HepG2 (cell line): ENCODE results near the gene SLC29A1. TPM values are rescaled to one million over a fixed set of nuclear protein-coding genes. Genes with fewer than 3 reads are reported as not detected.
A peak's percentile ranks its signal among the peaks of the same experiment; 100 is the strongest.

ENCODE experiments used
- ATAC-seq: fragments of 200-7000 bp; cut with Tn5 transposase; 3 replicates; pipeline ENCODE4 v1.9.1; 2020; ENCODE audit warnings: mild to moderate bottlenecking, moderate library complexity
- BruUV-seq: library from RNA; stranded (reverse); fragments of 400-500 nt; replicated peaks from 2 replicates; lab custom pipeline; 2021; lab: Mats Ljungman, UMichigan
- CTCF ChIA-PET: fragments of 300-600 bp; formaldehyde crosslinking; extraction: SDS; loops from one replicate; lab custom pipeline; 2021; ENCODE audit warnings: low total read pairs, inconsistent platforms, low intra/inter-chr PET ratio; lab: Yijun Ruan, JAX
- POLR2A ChIA-PET: fragments of 350-600 bp; sonication (Branson Sonifier 250); formaldehyde crosslinking; loops from one replicate; lab custom pipeline; 2020; ENCODE audit warnings: antibody characterized with exemption, inconsistent platforms; lab: Yijun Ruan, JAX
- DNase-seq: peaks from one replicate; pipeline ENCODE4 v3.0.0-alpha.2; 2015; ENCODE audit warnings: low spot score
- FAIRE-seq: peaks from 3 replicates; lab custom pipeline; 2011; peaks lifted over from hg19 to GRCh38; lab: Jason Lieb, UNC
- H2AFZ ChIP-seq: one replicate; pipeline ENCODE4 v1.6.1; 2011; ENCODE audit warnings: low read length, inconsistent platforms
- H3K27ac ChIP-seq: fragments of 300-600 bp; 3 replicates; pipeline ENCODE4 v1.8.0; 2011; ENCODE audit warnings: mixed run types, mild to moderate bottlenecking, mixed read lengths, low read length, inconsistent platforms; ENCODE audit not compliant: insufficient read depth; ENCODE audit errors: extremely low read length
- H3K27me3 ChIP-seq, 2 experiments: fragments of 200-600 bp in 1 of 2; 2 replicates in 1 of 2; 3 replicates in 1 of 2; pipeline versions ENCODE4 v1.6.0 to v1.8.0; 2011; ENCODE audit warnings: low read length in 2 of 2, mild to moderate bottlenecking in 2 of 2, moderate library complexity in 2 of 2, inconsistent platforms in 1 of 2; ENCODE audit not compliant: insufficient read depth in 2 of 2, control insufficient read depth in 1 of 2
- H3K36me3 ChIP-seq, 2 experiments: fragments of 200-600 bp in 1 of 2; replicated peaks in 1 of 2; 2 replicates in 1 of 2; 3 replicates in 1 of 2; pipeline versions ENCODE4 v1.5.1 to v1.8.0; 2011; ENCODE audit warnings: low read length in 2 of 2, inconsistent platforms in 1 of 2; ENCODE audit not compliant: insufficient read depth in 2 of 2, control insufficient read depth in 1 of 2
- H3K4me1 ChIP-seq: 2 replicates; pipeline ENCODE4 v1.5.1; 2012; ENCODE audit warnings: low read length, inconsistent platforms; ENCODE audit not compliant: insufficient read depth
- H3K4me2 ChIP-seq: 2 replicates; pipeline ENCODE4 v1.6.0; 2011; ENCODE audit warnings: low read depth, low read length, inconsistent platforms
- H3K4me3 ChIP-seq, 3 experiments: fragments of 200-600 bp in 1 of 3; sonication (generic), shearing (Covaris generic) in 1 of 3; replicated peaks in 1 of 3; 2 replicates each; pipeline ENCODE4 v1.5.1; 2011 to 2016; ENCODE audit warnings: low read length in 3 of 3, inconsistent platforms in 2 of 3, low read depth in 2 of 3, mild to moderate bottlenecking in 2 of 3, control low read depth in 1 of 3, mixed read lengths in 1 of 3; ENCODE audit not compliant: insufficient read depth in 1 of 3
- H3K79me2 ChIP-seq: one replicate; pipeline ENCODE4 v1.6.1; 2011; ENCODE audit warnings: low read length, inconsistent platforms; ENCODE audit not compliant: insufficient read depth
- H3K9ac ChIP-seq: 2 replicates; pipeline ENCODE4 v1.6.0; 2011; ENCODE audit warnings: mild to moderate bottlenecking, low read depth, low read length, inconsistent platforms; ENCODE audit not compliant: insufficient read depth
- H3K9me3 ChIP-seq: 2 replicates; pipeline ENCODE4 v1.5.1; 2012; ENCODE audit warnings: mild to moderate bottlenecking, low read length
- H4K20me1 ChIP-seq: 2 replicates; pipeline ENCODE4 v1.6.0; 2011; ENCODE audit warnings: inconsistent platforms, mild to moderate bottlenecking, low read length, moderate library complexity; ENCODE audit not compliant: insufficient read depth
- ELF1 ChIP-seq: sonication (generic); formaldehyde crosslinking; IDR thresholded peaks from 2 replicates; pipeline ENCODE4 v1.4.0; 2020; ENCODE audit warnings: missing genetic modification reagents
- ELF3 ChIP-seq: IDR thresholded peaks from 2 replicates; pipeline ENCODE4 v1.6.1; 2016; ENCODE audit warnings: missing genetic modification reagents, missing compliant biosample characterization
- FOSL2 ChIP-seq: sonication (generic); formaldehyde crosslinking; IDR thresholded peaks from 2 replicates; pipeline ENCODE4 v1.4.0; 2020; ENCODE audit warnings: missing genetic modification reagents
- GATAD2A ChIP-seq: IDR thresholded peaks from 2 replicates; pipeline ENCODE4 v1.6.1; 2016
- HIC2 ChIP-seq: sonication (generic); formaldehyde crosslinking; IDR thresholded peaks from 2 replicates; pipeline ENCODE4 v1.9.0; 2022; ENCODE audit warnings: low read depth, missing genetic modification reagents
- HOXA3 ChIP-seq: sonication (generic); formaldehyde crosslinking; IDR thresholded peaks from 2 replicates; pipeline ENCODE4 v1.5.0; 2020; ENCODE audit warnings: missing genetic modification reagents
- MXD4 ChIP-seq: IDR thresholded peaks from 2 replicates; pipeline ENCODE4 v1.6.1; 2016; ENCODE audit warnings: mild to moderate bottlenecking, missing biosample characterization, missing genetic modification reagents
- NR2F2 ChIP-seq: IDR thresholded peaks from 2 replicates; pipeline ENCODE4 v1.6.1; 2012; ENCODE audit warnings: low read depth, inconsistent platforms, borderline replicate concordance
- POLR2AphosphoS2 ChIP-seq: IDR thresholded peaks from 2 replicates; pipeline ENCODE4 v1.6.1; 2011; ENCODE audit warnings: low read depth, low read length, improper control_type of control experiment
- RXRA ChIP-seq: sonication (generic); formaldehyde crosslinking; IDR thresholded peaks from 2 replicates; pipeline ENCODE4 v1.5.1; 2020; ENCODE audit warnings: missing genetic modification reagents
- RXRB ChIP-seq: IDR thresholded peaks from 2 replicates; pipeline ENCODE4 v1.6.1; 2016; ENCODE audit warnings: borderline replicate concordance, missing genetic modification reagents, missing compliant biosample characterization
- TEAD3 ChIP-seq: optimal IDR thresholded peaks from 2 replicates; pipeline ENCODE3; 2016; ENCODE audit warnings: borderline replicate concordance
- TFE3 ChIP-seq: IDR thresholded peaks from 2 replicates; pipeline ENCODE4 v1.6.1; 2016
- ZMYM2 ChIP-seq: sonication (generic); formaldehyde crosslinking; IDR thresholded peaks from 2 replicates; pipeline ENCODE4 v1.8.0; 2022; ENCODE audit warnings: mild to moderate bottlenecking, missing genetic modification reagents
- ZNF275 ChIP-seq: sonication (generic); formaldehyde crosslinking; IDR thresholded peaks from 2 replicates; pipeline ENCODE4 v1.8.0; 2022; ENCODE audit warnings: missing genetic modification reagents, mild to moderate bottlenecking, inconsistent platforms, borderline replicate concordance
- WGBS: methylation state at CpG from one replicate; pipeline ENCODE4 v1.1.6; 2017; ENCODE audit warnings: low lambda C conversion rate; 5-methylcytosine and 5-hydroxymethylcytosine counted together
- in situ Hi-C: cut with HindIII; loops from 2 replicates; pipeline ENCODE4 v1.10.0; 2017; ENCODE audit warnings: low pct_unique_long_range_greater_than_20kb; ENCODE audit not compliant: extremely low pct_ligation_motif_present
- intact Hi-C: fragments of 100-400 bp; cut with micrococcal nuclease; formaldehyde crosslinking; loops from one replicate; pipeline ENCODE4 v1.10.0; 2022; ENCODE audit not compliant: unreplicated experiment
- polyA plus RNA-seq, 8 experiments: library from polyadenylated mRNA; depleted of rRNA in 3 of 8; stranded (reverse) in 7 of 8; unstranded in 1 of 8; fragments of >200 nt; fragmentation: Illumina TruSeq in 4 of 8; extraction: Trizol in 4 of 8; gene quantifications; 2 replicates each; pipeline versions ENCODE4 v1.2.1 to v1.2.3, GENCODE V29; 2011 to 2016; ENCODE audit warnings: low read depth in 4 of 8, missing spikeins in 1 of 8, mixed read lengths in 1 of 8; ENCODE audit not compliant: insufficient read depth in 1 of 8
- total RNA-seq, 5 experiments: library from RNA; depleted of rRNA; stranded (reverse); fragments of >200 nt; fragmentation: Illumina TruSeq; extraction: Trizol; gene quantifications; 2 replicates each; pipeline ENCODE4 v1.2.3, GENCODE V29; 2016; ENCODE audit warnings: low read depth in 1 of 5

Gene SLC29A1
- total and polyA plus RNA-seq, 2 of the 13 experiments (the other 11 are each of a cell fraction or from before 2014, with no cell fraction given), result 43.2 to 106 TPM

DNA sequence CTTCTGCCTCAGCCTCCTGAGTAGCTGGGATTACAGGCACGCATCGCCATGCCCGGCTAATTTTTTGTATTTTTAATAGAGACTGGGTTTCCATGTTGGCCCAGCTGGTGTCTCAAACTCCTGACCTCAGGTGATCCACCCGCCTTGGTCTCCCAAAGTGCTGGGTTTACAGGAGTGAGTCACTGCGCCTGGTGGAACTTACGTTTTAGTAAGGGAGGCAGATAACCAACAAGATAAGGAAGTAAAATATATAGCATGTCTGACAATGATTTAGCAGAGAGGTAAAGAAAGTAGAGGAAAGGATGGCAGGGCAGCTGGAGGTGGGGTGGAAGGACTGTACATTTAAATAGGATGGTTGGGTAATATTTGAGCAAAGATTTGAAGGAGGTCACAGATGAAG, 19.4 kb upstream of the SLC29A1 start:
- ATAC-seq (no peak), FAIRE-seq (no peak)
- in situ Hi-C loops, result no loop called here
- intact Hi-C loops, result loop anchor here (2.0 kb wide), 1 partner anchor 15 kb away; no protein-coding TSS in a partner anchor
- H3K36me3 ChIP-seq, result no peaks in the 10 kb centered on the region
- no peak overlapping the region for H3K4me3 ChIP-seq
- H3K27ac ChIP-seq, result no peak overlapping the region
- 18% methylated on average over 6 of the region's 6 CpGs for WGBS
- TF ChIP-seq FOSL2 (CRISPR knock-in tag) (peak; percentile 53), ZNF275 (CRISPR knock-in tag) (no peak)
- TF ChIP-seq, all 625 proteins: peak for 1
- Histone ChIP-seq H4K20me1 (no peaks in the 10 kb centered on the region), H3K4me2 (peak overlapping the region; percentile 24; the same call in 1 of the 2 replicates), H3K4me1 (peaks cover 77% of the 10 kb centered on the region), H3K27me3 (no peaks in the 10 kb centered on the region; a peak in 2 of 5 replicates), H3K9me3 (no peaks in the 10 kb centered on the region), H3K9ac (no peak overlapping the region), H2AFZ (no peak overlapping the region), H3K79me2 (no peaks in the 10 kb centered on the region)
- ChIA-PET CTCF (no interaction called here), POLR2A (interaction anchor here (1.9 to 2.3 kb wide), 2 partner anchors 9 to 11 kb away, joined by 5 to 15 read pairs; no protein-coding TSS in a partner anchor)
- no peak for DNase-seq
- no TSS peak for BruUV-seq

DNA sequence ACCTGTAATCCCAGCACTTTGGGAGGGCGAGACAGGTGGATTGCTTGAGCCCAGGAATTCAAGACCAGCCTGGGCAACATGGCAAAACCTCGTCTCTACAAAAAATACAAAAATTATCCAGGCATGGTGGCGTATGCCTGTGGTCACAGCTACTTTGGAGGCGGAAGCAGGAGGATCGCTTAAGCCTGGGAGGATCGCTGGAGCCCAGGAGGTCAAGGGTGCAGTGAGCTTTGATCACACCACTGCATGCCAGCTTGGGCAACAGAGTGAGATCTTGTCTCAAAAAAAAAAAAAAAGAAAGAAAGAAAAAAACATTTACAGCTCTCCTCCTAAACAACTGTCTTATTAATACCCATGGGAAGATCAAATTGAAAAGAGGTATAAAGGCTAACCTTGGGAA, 15.4 kb upstream of the SLC29A1 start:
- Histone ChIP-seq H3K9me3 (no peaks in the 10 kb centered on the region), H3K79me2 (no peaks in the 10 kb centered on the region), H3K27ac (no peak overlapping the region), H3K4me3 (no peak overlapping the region; a peak in 1 of 6 replicates), H3K27me3 (peaks cover 0 to 3% of the 10 kb centered on the region in 2 experiments; a peak in 1 of 5 replicates), H3K9ac (no peak overlapping the region), H3K4me2 (peak overlapping the region; percentile 59), H3K4me1 (peaks cover 57% of the 10 kb centered on the region), H4K20me1 (no peaks in the 10 kb centered on the region), H3K36me3 (no peaks in the 10 kb centered on the region), H2AFZ (no peak overlapping the region)
- DNase-seq, result no peak
- CTCF ChIA-PET, result no interaction called here
- WGBS, result 12% methylated on average over 6 of the region's 6 CpGs
- intact Hi-C loops (no loop called here), in situ Hi-C loops (no loop called here)
- no peak for FAIRE-seq
- peak; percentile 69 for ATAC-seq
- no TSS peak for BruUV-seq
- POLR2A ChIA-PET, result interaction anchor here (0.6 to 2.8 kb wide), 6 partner anchors 11 to 246 kb away, joined by 3 to 12 read pairs (median 4); partner anchors contain the start of gene HSP90AB1
- TF ChIP-seq ELF3 (CRISPR knock-in tag), result peak; percentile 85
- no peak for TF ChIP-seq MXD4 (CRISPR knock-in tag)
- peak; percentile 61; the same call in 1 of the 2 replicates for TF ChIP-seq ELF1 (CRISPR knock-in tag)
- TF ChIP-seq POLR2AphosphoS2, result no peak
- peak; percentile 47; the same call in 1 of the 2 replicates for TF ChIP-seq HIC2 (CRISPR knock-in tag)
- TF ChIP-seq TEAD3 (CRISPR knock-in tag), result peak; percentile 47
- TF ChIP-seq RXRA (CRISPR knock-in tag), result peak; percentile 39; the same call in 1 of the 2 replicates
- TF ChIP-seq TFE3, result no peak
- peak; percentile 59; the same call in 1 of the 2 replicates for TF ChIP-seq NR2F2
- peak; percentile 57; the same call in 1 of the 2 replicates for TF ChIP-seq GATAD2A
- peak; percentile 47; the same call in 1 of the 2 replicates for TF ChIP-seq RXRB
- TF ChIP-seq ZMYM2 (CRISPR knock-in tag), result 0 out of 2 replicates have a peak, but pooled peaks have one; percentile 25
- TF ChIP-seq HOXA3 (CRISPR knock-in tag), result peak; percentile 35; the same call in 1 of the 2 replicates
